HepG2 (cell line): Measurements from ENCODE around the gene CDT1. TPM values are rescaled to one million over a fixed set of nuclear protein-coding genes. Genes with fewer than 3 reads are reported as not detected.

Source experiments
- IKZF4 ChIP-seq: sonication (generic); formaldehyde crosslinking; IDR thresholded peaks from 2 replicates; pipeline ENCODE4 v1.5.1; 2020; ENCODE audit warnings: borderline replicate concordance, mild to moderate bottlenecking, low read depth, missing genetic modification reagents; ENCODE audit errors: not compliant biosample characterization
- KLF15 ChIP-seq: sonication (generic); formaldehyde crosslinking; IDR thresholded peaks from 2 replicates; pipeline ENCODE4 v1.8.1; 2023; ENCODE audit warnings: borderline replicate concordance, mild to moderate bottlenecking, inconsistent platforms, missing genetic modification reagents, mixed read lengths
- NFE2L2 ChIP-seq: fragments of 150-350 bp; IDR thresholded peaks from 2 replicates; pipeline ENCODE4 v1.6.1; 2014; ENCODE audit warnings: low read length
- NFIC ChIP-seq: IDR thresholded peaks from 2 replicates; pipeline ENCODE4 v1.6.1; 2012; ENCODE audit warnings: mild to moderate bottlenecking, low read length, inconsistent platforms
- NKX3-1 ChIP-seq: sonication (generic); formaldehyde crosslinking; IDR thresholded peaks from 2 replicates; pipeline ENCODE4 v1.5.0; 2020; ENCODE audit warnings: missing genetic modification reagents
- PLSCR1 ChIP-seq: sonication (generic); formaldehyde crosslinking; IDR thresholded peaks from 2 replicates; pipeline ENCODE4 v1.5.0; 2020; ENCODE audit warnings: missing genetic modification reagents, mild to moderate bottlenecking, borderline replicate concordance
- POGK ChIP-seq: sonication (generic); formaldehyde crosslinking; conservative IDR thresholded peaks from 2 replicates; pipeline ENCODE4 v1.8.0; 2022; ENCODE audit warnings: mild to moderate bottlenecking, moderate library complexity, missing genetic modification reagents
- SIN3A ChIP-seq: IDR thresholded peaks from 2 replicates; pipeline ENCODE4 v1.6.1; 2011; ENCODE audit warnings: low read depth, mild to moderate bottlenecking, control low read depth, low read length, borderline replicate concordance
- SNRNP70 ChIP-seq: fragments of 200-400 bp; formaldehyde crosslinking; IDR thresholded peaks from 2 replicates; pipeline ENCODE4 v1.6.1; 2017; ENCODE audit warnings: mild to moderate bottlenecking, low read depth, low read length, moderate library complexity
- SP1 ChIP-seq, 2 experiments: fragments of 450-650 bp in 1 of 2; sonication (generic) in 1 of 2; formaldehyde crosslinking in 1 of 2; IDR thresholded peaks; 2 replicates each; pipeline versions ENCODE4 v1.4.0 to v1.6.1; 2016 to 2020; ENCODE audit warnings: missing genetic modification reagents in 1 of 2
- TEAD3 ChIP-seq: optimal IDR thresholded peaks from 2 replicates; pipeline ENCODE3; 2016; ENCODE audit warnings: borderline replicate concordance
- YEATS4 ChIP-seq: sonication (generic); formaldehyde crosslinking; IDR thresholded peaks from 2 replicates; pipeline ENCODE4 v1.4.0; 2020; ENCODE audit warnings: missing genetic modification reagents, borderline replicate concordance
- ZMAT3 ChIP-seq: sonication (generic); formaldehyde crosslinking; conservative IDR thresholded peaks from 2 replicates; pipeline ENCODE4 v1.7.0; 2021; ENCODE audit warnings: missing genetic modification reagents
- ZNF296 ChIP-seq: sonication (generic); formaldehyde crosslinking; conservative IDR thresholded peaks from 2 replicates; pipeline ENCODE4 v1.5.0; 2020; ENCODE audit warnings: mild to moderate bottlenecking, missing genetic modification reagents
- ZNF660 ChIP-seq: sonication (generic); formaldehyde crosslinking; IDR thresholded peaks from 2 replicates; pipeline ENCODE4 v1.5.1; 2020; ENCODE audit warnings: mild to moderate bottlenecking, low read depth, missing genetic modification reagents, borderline replicate concordance
- ZNF768 ChIP-seq: sonication (generic); formaldehyde crosslinking; IDR thresholded peaks from 2 replicates; pipeline ENCODE4 v1.4.0; 2020; ENCODE audit warnings: missing genetic modification reagents
- ZNF841 ChIP-seq: sonication (generic); formaldehyde crosslinking; IDR thresholded peaks from 2 replicates; pipeline ENCODE4 v1.8.1; 2023; ENCODE audit warnings: missing genetic modification reagents, borderline replicate concordance
- ZSCAN22 ChIP-seq: sonication (generic); formaldehyde crosslinking; IDR thresholded peaks from 2 replicates; pipeline ENCODE4 v1.4.0; 2020; ENCODE audit warnings: mild to moderate bottlenecking, missing genetic modification reagents
- polyA plus RNA-seq, 8 experiments: library from polyadenylated mRNA; depleted of rRNA in 3 of 8; stranded (reverse) in 7 of 8; unstranded in 1 of 8; fragments of >200 nt; fragmentation: Illumina TruSeq in 4 of 8; extraction: Trizol in 4 of 8; gene quantifications; 2 replicates each; pipeline versions ENCODE4 v1.2.1 to v1.2.3, GENCODE V29; 2011 to 2016; ENCODE audit warnings: low read depth in 4 of 8, missing spikeins in 1 of 8, mixed read lengths in 1 of 8; ENCODE audit not compliant: insufficient read depth in 1 of 8
- total RNA-seq, 5 experiments: library from RNA; depleted of rRNA; stranded (reverse); fragments of >200 nt; fragmentation: Illumina TruSeq; extraction: Trizol; gene quantifications; 2 replicates each; pipeline ENCODE4 v1.2.3, GENCODE V29; 2016; ENCODE audit warnings: low read depth in 1 of 5
- TF ChIP-seq, protein P1 (sequence below): IDR thresholded peaks from 2 replicates; pipeline ENCODE4 v1.6.1; 2016; ENCODE audit warnings: low read depth
- TF ChIP-seq, protein P2 (sequence below): IDR thresholded peaks from 2 replicates; pipeline ENCODE4 v1.6.1; 2016; ENCODE audit warnings: control low read depth
- TF ChIP-seq, protein P3 (sequence below): sonication (generic); formaldehyde crosslinking; IDR thresholded peaks from 2 replicates; pipeline ENCODE4 v1.9.0; 2022; ENCODE audit warnings: low read depth, missing genetic modification reagents
- TF ChIP-seq, protein P4 (sequence below): IDR thresholded peaks from 2 replicates; pipeline ENCODE4 v1.6.1; 2016; ENCODE audit warnings: missing genetic modification reagents, missing compliant biosample characterization

Gene CDT1
- total and polyA plus RNA-seq, 2 of the 13 experiments (the other 11 are each of a cell fraction or from before 2014, with no cell fraction given), result 23.1 to 23.8 TPM

DNA sequence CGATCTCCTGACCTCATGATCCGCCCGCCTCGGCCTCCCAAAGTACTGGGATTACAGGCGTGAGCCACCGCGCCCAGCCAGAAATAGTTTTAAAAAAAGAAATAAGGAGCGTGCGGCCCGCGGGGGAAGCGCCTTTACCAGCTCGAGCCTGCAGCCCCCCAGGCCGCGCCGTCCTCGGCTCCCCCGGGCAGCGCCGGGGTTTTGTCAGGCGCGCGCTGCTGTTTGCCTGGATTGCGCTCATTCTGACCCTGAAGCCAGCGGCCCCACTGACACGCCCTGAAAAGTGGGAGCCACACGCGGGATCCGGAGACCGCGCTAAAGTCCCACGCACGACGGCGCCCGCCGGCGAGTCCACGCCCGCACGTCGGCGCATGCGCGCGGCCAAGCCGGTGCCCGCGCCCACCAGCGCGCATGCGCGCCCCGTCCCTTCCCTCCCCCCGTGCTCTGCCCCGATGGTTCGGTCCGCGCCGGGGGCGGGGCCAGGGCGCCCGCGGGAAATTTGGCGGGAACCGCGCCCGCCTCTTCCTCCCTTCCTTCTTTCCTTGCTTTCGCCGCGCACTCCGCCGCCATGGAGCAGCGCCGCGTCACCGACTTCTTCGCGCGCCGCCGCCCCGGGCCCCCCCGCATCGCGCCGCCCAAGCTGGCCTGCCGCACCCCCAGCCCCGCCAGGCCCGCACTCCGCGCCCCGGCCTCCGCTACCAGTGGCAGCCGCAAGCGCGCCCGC lies at the start of gene CDT1 (continued):
- TF ChIP-seq, protein P1, sequence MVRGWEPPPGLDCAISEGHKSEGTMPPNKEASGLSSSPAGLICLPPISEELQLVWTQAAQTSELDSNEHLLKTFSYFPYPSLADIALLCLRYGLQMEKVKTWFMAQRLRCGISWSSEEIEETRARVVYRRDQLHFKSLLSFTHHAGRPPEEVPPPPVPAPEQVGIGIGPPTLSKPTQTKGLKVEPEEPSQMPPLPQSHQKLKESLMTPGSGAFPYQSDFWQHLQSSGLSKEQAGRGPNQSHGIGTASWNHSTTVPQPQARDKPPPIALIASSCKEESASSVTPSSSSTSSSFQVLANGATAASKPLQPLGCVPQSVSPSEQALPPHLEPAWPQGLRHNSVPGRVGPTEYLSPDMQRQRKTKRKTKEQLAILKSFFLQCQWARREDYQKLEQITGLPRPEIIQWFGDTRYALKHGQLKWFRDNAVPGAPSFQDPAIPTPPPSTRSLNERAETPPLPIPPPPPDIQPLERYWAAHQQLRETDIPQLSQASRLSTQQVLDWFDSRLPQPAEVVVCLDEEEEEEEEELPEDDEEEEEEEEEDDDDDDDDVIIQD (CRISPR knock-in tag), result no peak
- TF ChIP-seq IKZF4 (CRISPR knock-in tag) (peak; percentile 49), SIN3A (peak; percentile 98), POGK (CRISPR knock-in tag) (peak; percentile 67; the same call in 1 of the 2 replicates), NFIC (no peak), ZSCAN22 (no peak), ZMAT3 (no peak; the same call in 1 of the 2 replicates), ZNF660 (CRISPR knock-in tag) (no peak), NFE2L2 (no peak), PLSCR1 (0 out of 2 replicates have a peak, but pooled peaks have one; percentile 50), YEATS4 (peak; percentile 83), ZNF768 (CRISPR knock-in tag) (peak; percentile 33; the same call in 1 of the 2 replicates), ZNF296 (CRISPR knock-in tag) (no peak), ZNF841 (CRISPR knock-in tag) (peak; percentile 39; the same call in 1 of the 2 replicates), KLF15 (CRISPR knock-in tag) (no peak), NKX3-1 (peak; percentile 36; the same call in 1 of the 2 replicates), SNRNP70 (no peak), TEAD3 (CRISPR knock-in tag) (no peak), SP1 (IDR thresholded peaks at IDR 0.05) (no peak), SP1 (CRISPR knock-in tag; IDR thresholded peaks at IDR 0.05) (peak; percentile 91)
- TF ChIP-seq, protein P2, sequence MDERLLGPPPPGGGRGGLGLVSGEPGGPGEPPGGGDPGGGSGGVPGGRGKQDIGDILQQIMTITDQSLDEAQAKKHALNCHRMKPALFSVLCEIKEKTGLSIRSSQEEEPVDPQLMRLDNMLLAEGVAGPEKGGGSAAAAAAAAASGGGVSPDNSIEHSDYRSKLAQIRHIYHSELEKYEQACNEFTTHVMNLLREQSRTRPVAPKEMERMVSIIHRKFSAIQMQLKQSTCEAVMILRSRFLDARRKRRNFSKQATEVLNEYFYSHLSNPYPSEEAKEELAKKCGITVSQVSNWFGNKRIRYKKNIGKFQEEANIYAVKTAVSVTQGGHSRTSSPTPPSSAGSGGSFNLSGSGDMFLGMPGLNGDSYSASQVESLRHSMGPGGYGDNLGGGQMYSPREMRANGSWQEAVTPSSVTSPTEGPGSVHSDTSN (CRISPR knock-in tag), result no peak
- TF ChIP-seq, protein P3, sequence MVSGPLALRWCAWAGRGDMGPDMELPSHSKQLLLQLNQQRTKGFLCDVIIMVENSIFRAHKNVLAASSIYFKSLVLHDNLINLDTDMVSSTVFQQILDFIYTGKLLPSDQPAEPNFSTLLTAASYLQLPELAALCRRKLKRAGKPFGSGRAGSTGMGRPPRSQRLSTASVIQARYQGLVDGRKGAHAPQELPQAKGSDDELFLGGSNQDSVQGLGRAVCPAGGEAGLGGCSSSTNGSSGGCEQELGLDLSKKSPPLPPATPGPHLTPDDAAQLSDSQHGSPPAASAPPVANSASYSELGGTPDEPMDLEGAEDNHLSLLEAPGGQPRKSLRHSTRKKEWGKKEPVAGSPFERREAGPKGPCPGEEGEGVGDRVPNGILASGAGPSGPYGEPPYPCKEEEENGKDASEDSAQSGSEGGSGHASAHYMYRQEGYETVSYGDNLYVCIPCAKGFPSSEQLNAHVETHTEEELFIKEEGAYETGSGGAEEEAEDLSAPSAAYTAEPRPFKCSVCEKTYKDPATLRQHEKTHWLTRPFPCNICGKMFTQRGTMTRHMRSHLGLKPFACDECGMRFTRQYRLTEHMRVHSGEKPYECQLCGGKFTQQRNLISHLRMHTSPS (CRISPR knock-in tag), result no peak
- TF ChIP-seq, protein P4, sequence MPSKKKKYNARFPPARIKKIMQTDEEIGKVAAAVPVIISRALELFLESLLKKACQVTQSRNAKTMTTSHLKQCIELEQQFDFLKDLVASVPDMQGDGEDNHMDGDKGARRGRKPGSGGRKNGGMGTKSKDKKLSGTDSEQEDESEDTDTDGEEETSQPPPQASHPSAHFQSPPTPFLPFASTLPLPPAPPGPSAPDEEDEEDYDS (CRISPR knock-in tag), result no peak
